ENCODE data around the gene ROBO2.

Gene ROBO2

DNA sequence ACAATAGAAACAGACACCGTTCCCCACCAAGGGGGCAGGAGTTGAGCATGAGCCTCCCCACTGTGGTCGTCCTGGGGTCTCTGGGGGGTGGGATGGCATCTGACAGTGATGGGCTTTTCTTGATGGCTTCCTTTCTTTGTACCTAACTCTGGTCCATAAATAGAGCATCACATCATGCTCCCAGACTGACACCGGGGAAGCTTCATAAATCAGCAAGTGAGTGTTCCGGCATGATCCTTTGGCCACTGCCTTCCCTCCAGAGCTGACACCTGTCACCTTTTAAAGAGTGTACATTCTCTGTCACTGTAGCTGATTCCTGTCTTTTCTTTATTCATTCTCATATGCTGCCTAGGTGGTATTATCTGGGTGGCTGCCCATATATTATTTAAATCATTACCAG, 129.9 kb downstream of the ROBO2 start:
- no peak overlapping the region for H3K4me3 ChIP-seq (ENCODE audit: control insufficient read depth, low read depth, low read length)
- no peak for DNase-seq (ENCODE audit: low read depth)

DNA sequence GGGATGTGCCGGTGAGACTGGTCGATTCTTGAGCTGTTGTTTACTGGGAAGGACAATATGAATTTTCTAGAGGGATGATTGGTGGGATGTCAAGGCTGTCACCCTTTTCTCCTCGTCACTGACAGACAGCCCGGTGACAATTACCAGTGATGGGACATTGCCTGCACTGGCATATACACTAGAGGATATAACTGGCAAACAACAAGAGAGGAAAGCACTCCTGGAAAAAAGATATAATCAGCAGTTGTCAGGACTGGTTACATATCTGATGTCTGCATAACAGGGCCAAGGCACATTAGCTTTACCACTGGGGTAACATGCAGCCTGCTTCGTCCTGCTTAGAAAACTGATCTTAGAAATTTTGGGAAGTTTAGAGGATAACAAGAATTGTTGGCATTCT, 131.1 kb downstream of the ROBO2 start:
- no peak for DNase-seq (ENCODE audit: low read depth)
- TF ChIP-seq, protein P1, sequence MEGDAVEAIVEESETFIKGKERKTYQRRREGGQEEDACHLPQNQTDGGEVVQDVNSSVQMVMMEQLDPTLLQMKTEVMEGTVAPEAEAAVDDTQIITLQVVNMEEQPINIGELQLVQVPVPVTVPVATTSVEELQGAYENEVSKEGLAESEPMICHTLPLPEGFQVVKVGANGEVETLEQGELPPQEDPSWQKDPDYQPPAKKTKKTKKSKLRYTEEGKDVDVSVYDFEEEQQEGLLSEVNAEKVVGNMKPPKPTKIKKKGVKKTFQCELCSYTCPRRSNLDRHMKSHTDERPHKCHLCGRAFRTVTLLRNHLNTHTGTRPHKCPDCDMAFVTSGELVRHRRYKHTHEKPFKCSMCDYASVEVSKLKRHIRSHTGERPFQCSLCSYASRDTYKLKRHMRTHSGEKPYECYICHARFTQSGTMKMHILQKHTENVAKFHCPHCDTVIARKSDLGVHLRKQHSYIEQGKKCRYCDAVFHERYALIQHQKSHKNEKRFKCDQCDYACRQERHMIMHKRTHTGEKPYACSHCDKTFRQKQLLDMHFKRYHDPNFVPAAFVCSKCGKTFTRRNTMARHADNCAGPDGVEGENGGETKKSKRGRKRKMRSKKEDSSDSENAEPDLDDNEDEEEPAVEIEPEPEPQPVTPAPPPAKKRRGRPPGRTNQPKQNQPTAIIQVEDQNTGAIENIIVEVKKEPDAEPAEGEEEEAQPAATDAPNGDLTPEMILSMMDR (IDR thresholded peaks at IDR 0.05; ENCODE audit: control insufficient read depth, insufficient read depth, low read depth, low read length, missing control alignments) = no peak

More for the DNA sequence above, 129.9 kb downstream of the ROBO2 start:
- TF ChIP-seq, protein P1 (IDR thresholded peaks at IDR 0.05; ENCODE audit: control insufficient read depth, insufficient read depth, low read depth, low read length, missing control alignments) = no peak

DNA sequence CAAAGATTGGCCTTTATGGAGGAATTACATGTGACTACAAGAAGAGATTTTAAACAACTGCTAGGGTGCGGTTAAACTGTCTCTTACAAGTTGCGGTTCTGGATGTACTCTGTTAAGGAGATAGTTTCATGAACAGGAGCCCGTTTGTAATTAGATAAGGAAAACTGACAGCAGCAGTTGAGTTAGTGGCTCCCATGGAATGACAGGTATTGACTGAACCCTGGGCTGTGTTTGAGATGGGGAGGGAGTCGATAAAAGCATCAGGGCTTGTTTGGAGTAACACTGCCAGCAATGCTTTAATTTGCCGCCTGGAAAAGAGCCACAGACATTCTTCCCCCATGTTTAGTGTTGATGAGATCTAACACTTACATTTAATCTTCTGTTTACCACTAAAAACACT, 139.9 kb downstream of the ROBO2 start:
- no peak for DNase-seq (ENCODE audit: low read depth)
- TF ChIP-seq, protein P1 (IDR thresholded peaks at IDR 0.05; ENCODE audit: control insufficient read depth, insufficient read depth, low read depth, low read length, missing control alignments) = no peak

More for the DNA sequence above, 131.1 kb downstream of the ROBO2 start:
- H3K4me3 ChIP-seq (ENCODE audit: control insufficient read depth, low read depth, low read length) = no peak overlapping the region

DNA sequence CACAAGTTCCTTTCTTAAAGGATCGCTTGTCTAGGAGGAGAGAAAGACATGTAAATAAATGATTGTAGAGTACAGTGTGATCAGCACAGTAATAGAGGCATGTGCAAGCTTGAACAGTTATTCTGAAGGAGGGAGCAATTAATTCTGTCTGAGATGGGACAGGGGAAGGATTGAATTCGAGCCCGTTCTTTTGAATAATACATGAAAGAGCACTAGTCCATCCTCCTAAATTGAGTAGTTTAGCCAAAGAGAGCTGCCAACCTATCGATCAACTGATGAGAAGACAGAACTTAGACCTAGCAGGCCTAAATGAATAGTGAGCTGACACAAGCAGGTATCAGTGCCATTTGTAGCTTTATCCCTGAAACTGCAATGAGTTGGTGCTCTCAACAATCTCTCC, 142.4 kb downstream of the ROBO2 start:
- no peak overlapping the region for H3K4me3 ChIP-seq (ENCODE audit: control insufficient read depth, low read depth, low read length)
- DNase-seq (ENCODE audit: low read depth) = no peak

More for the DNA sequence above, 139.9 kb downstream of the ROBO2 start:
- H3K4me3 ChIP-seq (ENCODE audit: control insufficient read depth, low read depth, low read length) = no peak overlapping the region

DNA sequence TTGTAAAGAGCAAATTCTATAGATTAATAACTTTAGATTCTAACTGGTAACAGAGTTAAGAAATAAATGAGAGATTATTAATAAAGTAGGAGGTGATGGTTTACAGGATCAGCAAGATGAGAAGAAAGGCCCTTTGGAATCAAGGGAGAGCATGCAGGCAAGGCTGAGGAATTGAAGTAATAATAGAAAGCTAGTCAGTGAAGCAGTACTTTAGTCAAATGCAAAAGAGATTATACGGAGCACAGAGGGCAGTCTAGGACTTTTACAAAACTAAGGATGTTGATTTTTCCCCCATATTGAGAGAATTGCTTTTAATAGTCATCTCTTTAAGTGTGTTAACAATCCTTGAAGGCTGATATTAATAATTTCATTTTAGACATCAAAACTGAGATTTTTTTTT, 146.4 kb downstream of the ROBO2 start:
- TF ChIP-seq, protein P1 (IDR thresholded peaks at IDR 0.05; ENCODE audit: control insufficient read depth, insufficient read depth, low read depth, low read length, missing control alignments) = no peak
- no peak for DNase-seq (ENCODE audit: low read depth)
- no peak overlapping the region for H3K4me3 ChIP-seq (ENCODE audit: control insufficient read depth, low read depth, low read length)

More for the DNA sequence above, 142.4 kb downstream of the ROBO2 start:
- TF ChIP-seq, protein P1 (IDR thresholded peaks at IDR 0.05; ENCODE audit: control insufficient read depth, insufficient read depth, low read depth, low read length, missing control alignments) = no peak

DNA sequence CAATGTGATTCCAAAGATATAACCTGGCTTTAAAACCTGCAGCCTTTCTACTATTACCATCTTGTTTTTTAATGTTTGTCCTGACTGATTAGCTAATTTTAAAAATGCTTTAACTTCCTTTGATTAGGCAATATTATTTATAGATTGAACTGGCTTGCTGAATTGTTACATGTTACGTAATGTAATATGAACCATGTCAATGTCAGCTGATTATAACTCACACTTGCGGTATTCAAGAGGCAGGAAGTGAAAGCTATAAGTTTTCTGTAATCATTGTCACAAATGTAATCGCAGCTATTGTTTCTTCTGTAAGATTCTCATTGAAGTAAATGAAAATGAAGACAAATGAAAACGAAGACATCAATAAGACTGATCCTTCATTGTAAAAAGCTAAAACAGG, 146.8 kb downstream of the ROBO2 start:
- TF ChIP-seq, protein P1 (IDR thresholded peaks at IDR 0.05; ENCODE audit: control insufficient read depth, insufficient read depth, low read depth, low read length, missing control alignments) = no peak
- no peak overlapping the region for H3K4me3 ChIP-seq (ENCODE audit: control insufficient read depth, low read depth, low read length)
- DNase-seq (ENCODE audit: low read depth) = no peak

DNA sequence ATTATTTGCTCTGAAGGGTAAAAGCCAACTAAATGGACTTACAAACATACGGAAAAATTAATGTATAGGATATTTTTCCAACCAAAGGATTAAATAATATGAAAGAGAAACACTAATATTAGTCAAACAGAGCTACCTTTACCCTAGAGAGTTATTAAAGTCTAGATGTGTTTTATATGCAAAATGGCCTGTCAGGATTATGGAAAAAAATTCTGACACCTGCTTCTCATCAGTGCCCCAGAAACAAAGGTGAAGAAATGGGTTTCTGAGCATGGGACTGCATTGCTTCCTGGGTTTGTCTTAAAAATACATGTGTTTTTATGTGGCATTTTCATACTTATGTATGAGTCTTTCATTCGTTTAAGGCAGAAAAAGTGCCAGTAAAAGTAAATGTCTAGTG, 148.3 kb downstream of the ROBO2 start:
- TF ChIP-seq, protein P1 (IDR thresholded peaks at IDR 0.05; ENCODE audit: control insufficient read depth, insufficient read depth, low read depth, low read length, missing control alignments) = no peak
- no peak for DNase-seq (ENCODE audit: low read depth)
- no peak overlapping the region for H3K4me3 ChIP-seq (ENCODE audit: control insufficient read depth, low read depth, low read length)
